Left kidney (tissue), 8 donors: ENCODE results near the gene NRAS. TPM values are rescaled to one million over a fixed set of nuclear protein-coding genes. Genes with fewer than 3 reads are reported as not detected.
"Not testable (repeated sequence)": the region's sequence is repeated elsewhere in the genome, so short reads cannot be mapped to it uniquely, and the experiment has no call there.

ENCODE experiments used
- DNase-seq: peaks from one replicate; pipeline ENCODE4 v3.0.0-alpha.2; 2013
- long read RNA-seq, 8 donors: transcript quantifications; one replicate each; lab custom pipeline, GENCODE V29; 2026
- polyA plus RNA-seq: library from polyadenylated mRNA; unstranded; fragments of 120-200 nt; gene quantifications from one replicate; pipeline ENCODE4 v1.2.1, GENCODE V29; 2013; ENCODE audit not compliant: insufficient read length

The NRAS gene
- polyA plus RNA-seq: 74.6 TPM
- long read RNA-seq, donor 1, full-length matches to known transcripts: 58 of 75 reads
- long read RNA-seq, donor 1, partial matches to known transcripts: 17 of 75 reads
- long read RNA-seq, donor 1, other reads (novel, unspliced or antisense): 0 of 75 reads
- long read RNA-seq, donor 2, full-length matches to known transcripts: 51 of 86 reads
- long read RNA-seq, donor 2, partial matches to known transcripts: 35 of 86 reads
- long read RNA-seq, donor 2, other reads (novel, unspliced or antisense): 0 of 86 reads
- long read RNA-seq, donor 3, full-length matches to known transcripts: 34 of 41 reads
- long read RNA-seq, donor 3, partial matches to known transcripts: 7 of 41 reads
- long read RNA-seq, donor 3, other reads (novel, unspliced or antisense): 0 of 41 reads
- long read RNA-seq, donor 4, full-length matches to known transcripts: 2 of 2 reads
- long read RNA-seq, donor 4, partial matches to known transcripts: 0 of 2 reads
- long read RNA-seq, donor 4, other reads (novel, unspliced or antisense): 0 of 2 reads
- long read RNA-seq, donor 5, full-length matches to known transcripts: 42 of 42 reads
- long read RNA-seq, donor 5, partial matches to known transcripts: 0 of 42 reads
- long read RNA-seq, donor 5, other reads (novel, unspliced or antisense): 0 of 42 reads
- long read RNA-seq, donor 6, full-length matches to known transcripts: 53 of 67 reads
- long read RNA-seq, donor 6, partial matches to known transcripts: 14 of 67 reads
- long read RNA-seq, donor 6, other reads (novel, unspliced or antisense): 0 of 67 reads
- long read RNA-seq, donor 7, full-length matches to known transcripts: 59 of 65 reads
- long read RNA-seq, donor 7, partial matches to known transcripts: 6 of 65 reads
- long read RNA-seq, donor 7, other reads (novel, unspliced or antisense): 0 of 65 reads
- long read RNA-seq, donor 8, full-length matches to known transcripts: 27 of 27 reads
- long read RNA-seq, donor 8, partial matches to known transcripts: 0 of 27 reads
- long read RNA-seq, donor 8, other reads (novel, unspliced or antisense): 0 of 27 reads

- peak; percentile 92 for DNase-seq
These were observed at the start of gene NRAS for GRCh38 chr1:114716304-114717170. NRAS (minus strand) TSS chr1:114716771; CDS start chr1:114716160, 611 bp downstream.

- DNase-seq: no peak
These were observed 48.1 kb upstream of the NRAS start for GRCh38 chr1:114764689-114765088.

GRCh38 chr1:114758256-114758832 lies 41.8 kb upstream of the NRAS start:
- peak; percentile 20 for DNase-seq

GRCh38 chr1:114757455-114758255 lies 41.1 kb upstream of the NRAS start, which contains the start of gene CSDE1:
CSDE1 (minus strand) TSS chr1:114757984; CDS start chr1:114739890, 18,094 bp downstream.
- DNase-seq: peak; percentile 98

- DNase-seq: no peak
These were observed 40.4 kb upstream of the NRAS start for GRCh38 chr1:114756949-114757454.

- no peak for DNase-seq
These were observed 39.7 kb upstream of the NRAS start for GRCh38 chr1:114756009-114756892.

GRCh38 chr1:114755006-114755931 lies 38.7 kb upstream of the NRAS start:
- DNase-seq: no peak

- not testable (repeated sequence) for DNase-seq
These were observed 37.1 kb upstream of the NRAS start for GRCh38 chr1:114753702-114754101.

- DNase-seq: no peak
These were observed 36.6 kb upstream of the NRAS start for GRCh38 chr1:114753143-114753542.

- no peak for DNase-seq
These were observed 34.2 kb upstream of the NRAS start for GRCh38 chr1:114750780-114751179.

GRCh38 chr1:114749835-114750234 lies 33.3 kb upstream of the NRAS start:
- no peak for DNase-seq

GRCh38 chr1:114746450-114747121 lies 30.0 kb upstream of the NRAS start:
- DNase-seq: no peak

GRCh38 chr1:114745291-114745690 lies 28.7 kb upstream of the NRAS start:
- no peak for DNase-seq

- no peak for DNase-seq
These were observed 25.6 kb upstream of the NRAS start for GRCh38 chr1:114741963-114742746.

GRCh38 chr1:114740331-114740730 lies 23.8 kb upstream of the NRAS start:
- no peak for DNase-seq

GRCh38 chr1:114737314-114737849 lies 20.8 kb upstream of the NRAS start:
- DNase-seq: no peak
